HS-5 (cell line): ENCODE results near the gene FUT8.

Source experiments
- DNase-seq: peaks from one replicate; pipeline ENCODE4 v3.0.0-alpha.2; 2012; ENCODE audit warnings: low read depth

The FUT8 gene

DNA sequence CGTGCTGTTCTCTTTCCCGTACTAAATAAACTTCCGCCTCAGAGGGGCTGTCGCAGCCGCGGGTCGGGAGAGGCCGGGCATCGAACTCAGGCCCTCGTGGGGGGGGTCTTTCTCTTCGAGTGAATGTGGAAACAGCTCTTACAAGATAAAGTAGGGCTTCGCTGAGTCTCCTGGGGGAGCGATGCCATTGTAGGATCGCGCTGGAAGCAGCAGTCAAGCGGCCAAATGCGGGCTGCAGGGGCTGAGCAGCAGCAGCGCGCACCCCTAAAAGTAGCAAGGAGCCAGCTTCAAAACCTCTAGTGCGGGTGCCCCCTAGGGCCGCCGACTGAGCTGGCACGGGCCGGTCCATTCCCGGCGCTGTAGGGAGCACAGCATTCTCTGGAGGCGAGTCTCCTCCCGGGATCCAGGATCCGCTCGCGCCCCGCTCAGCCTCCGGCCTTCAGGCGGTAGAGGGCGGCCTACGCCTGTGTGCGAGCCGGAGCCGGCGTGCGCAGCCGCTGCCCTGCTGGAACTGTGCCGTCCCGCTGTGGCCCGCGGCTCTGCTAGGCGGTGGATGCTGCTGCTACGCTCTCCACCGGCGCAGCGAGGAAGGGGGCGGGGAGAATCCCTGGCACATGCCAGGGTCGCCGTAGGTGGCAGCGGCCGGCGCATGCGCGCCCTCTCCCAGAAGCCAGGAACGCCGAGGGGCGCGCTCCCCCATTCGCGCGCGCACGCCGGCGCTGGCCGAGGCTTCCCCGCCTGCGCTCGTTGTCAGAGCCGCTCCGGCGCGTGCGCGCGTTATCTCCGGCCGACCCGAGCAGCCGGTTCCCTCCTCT lies at the start of gene FUT8:
Gene FUT8 (plus strand): TSS at position 699 of the 815 bp plus-strand sequence. CDS start 148,834 bp downstream, outside the sequence.
- peak; percentile 78 for DNase-seq

- no peak for DNase-seq
Observed at GRCh38 chr14:65366802-65367565, 45.5 kb upstream of the FUT8 start.

- no peak for DNase-seq
Observed at GRCh38 chr14:65369560-65369959, 43.0 kb upstream of the FUT8 start.

DNA sequence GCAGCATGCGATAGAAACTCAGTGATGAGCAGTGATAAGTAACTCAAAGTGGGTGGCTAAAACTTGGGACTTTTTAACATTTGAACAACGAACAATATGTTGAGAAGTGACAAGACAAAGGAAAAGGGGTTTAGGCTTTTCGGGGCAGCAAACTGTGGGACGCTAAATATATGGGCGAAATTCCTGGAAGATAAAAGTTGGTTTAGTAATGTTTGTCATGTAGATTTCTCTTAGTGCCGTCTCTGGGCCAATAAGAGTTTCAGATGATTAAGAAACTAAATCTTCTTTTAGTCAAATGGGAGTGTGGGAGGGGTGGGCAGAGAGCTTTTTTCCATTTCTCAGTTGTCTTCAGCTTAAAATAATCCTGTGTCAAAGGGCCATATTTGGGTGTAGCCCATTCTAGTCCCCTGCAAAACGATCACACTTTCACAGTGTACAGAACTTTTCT lies 41.7 kb upstream of the FUT8 start:
- DNase-seq: no peak

DNA sequence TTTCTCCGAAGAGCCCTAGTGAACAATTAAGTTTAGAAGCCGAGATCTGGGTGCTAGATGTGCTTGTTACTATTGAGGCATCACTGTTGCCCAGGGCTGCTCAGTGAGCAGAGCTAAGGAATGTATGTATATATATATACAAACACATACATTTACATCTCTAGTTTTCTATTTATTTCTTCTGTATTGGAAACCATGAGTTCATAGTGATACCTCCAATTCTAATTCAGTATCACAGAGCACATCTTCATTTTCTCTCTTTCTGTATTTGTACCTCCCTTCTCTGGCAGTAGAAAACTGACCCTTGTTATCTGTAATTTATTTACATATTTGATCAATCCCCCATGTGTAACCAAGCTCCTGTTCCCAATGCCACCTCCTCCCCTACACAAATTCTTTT lies 40.7 kb upstream of the FUT8 start:
- DNase-seq: no peak

GRCh38 chr14:65373016-65373670 lies 39.4 kb upstream of the FUT8 start:
- no peak for DNase-seq

- DNase-seq: no peak
Observed at GRCh38 chr14:65373671-65374039, 38.9 kb upstream of the FUT8 start.

DNA sequence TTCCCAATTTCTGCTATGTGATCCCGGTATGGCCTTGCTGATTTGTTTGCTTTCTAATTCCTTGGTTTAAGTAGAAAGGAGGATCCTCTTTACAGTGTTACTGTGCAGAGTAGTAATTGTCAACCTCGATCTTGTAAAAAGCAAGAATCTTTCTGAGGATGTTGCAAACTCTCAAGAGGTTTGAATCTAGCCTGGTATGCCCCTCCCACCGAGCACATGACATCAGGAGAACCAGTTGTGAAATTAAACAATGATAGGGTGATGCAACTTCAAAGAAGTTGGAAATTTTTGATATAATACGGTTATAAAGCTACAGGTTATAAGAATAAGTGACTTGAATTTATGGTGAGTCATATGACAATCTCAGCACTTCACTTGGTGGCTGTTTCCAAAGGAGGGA lies 35.0 kb upstream of the FUT8 start:
- DNase-seq: no peak

- no peak for DNase-seq
Observed at GRCh38 chr14:65382586-65382985, 29.9 kb upstream of the FUT8 start.

- DNase-seq: no peak
Observed at GRCh38 chr14:65387171-65387570, 25.4 kb upstream of the FUT8 start.

DNA sequence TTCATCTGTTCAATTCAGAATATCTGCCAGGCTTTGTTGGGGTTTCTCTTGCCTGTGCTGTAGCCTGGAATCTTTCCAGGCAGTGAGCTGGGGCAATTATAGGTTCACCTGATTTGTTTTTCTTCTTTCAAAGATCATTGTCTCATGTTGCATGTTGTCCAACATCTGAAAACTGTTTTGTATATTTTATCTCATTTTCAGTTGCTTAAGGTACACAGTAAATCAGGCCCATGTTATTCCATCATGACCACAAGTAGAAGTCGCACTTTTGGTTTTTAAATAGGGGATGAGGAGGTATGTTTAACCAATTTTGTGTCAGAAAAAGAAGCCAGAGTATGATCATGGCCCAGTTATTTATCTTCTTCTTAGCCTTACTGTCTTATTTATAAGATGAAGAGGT lies 24.9 kb upstream of the FUT8 start:
- no peak for DNase-seq

GRCh38 chr14:65392296-65392695 lies 20.2 kb upstream of the FUT8 start:
- no peak for DNase-seq

GRCh38 chr14:65396082-65396910 lies 16.2 kb upstream of the FUT8 start:
- DNase-seq: no peak

DNA sequence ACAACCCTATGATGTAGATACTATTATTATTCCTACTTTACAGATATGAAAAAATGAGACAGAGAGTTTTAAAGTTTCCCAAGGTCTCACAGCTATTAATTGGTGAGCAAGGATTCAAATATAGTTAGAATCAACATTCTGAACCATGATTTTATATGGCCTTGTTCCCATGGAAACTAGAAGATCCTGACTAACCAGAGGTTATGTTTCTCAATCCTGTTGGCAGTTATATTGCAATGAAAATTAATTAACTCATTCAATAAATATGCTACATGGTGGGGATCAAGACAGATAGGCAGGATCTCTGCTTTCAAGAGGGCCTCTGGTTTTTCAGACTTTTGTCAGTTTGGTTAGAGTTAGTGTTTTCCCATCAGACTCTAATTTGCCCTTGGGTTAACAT lies 9.3 kb upstream of the FUT8 start:
- no peak for DNase-seq

- DNase-seq: no peak
Observed at GRCh38 chr14:65408113-65408512, 4.4 kb upstream of the FUT8 start.

GRCh38 chr14:65410640-65411039 lies 1.9 kb upstream of the FUT8 start:
- no peak for DNase-seq

GRCh38 chr14:65411656-65412031 lies 886 bp upstream of the FUT8 start:
- DNase-seq: no peak

DNA sequence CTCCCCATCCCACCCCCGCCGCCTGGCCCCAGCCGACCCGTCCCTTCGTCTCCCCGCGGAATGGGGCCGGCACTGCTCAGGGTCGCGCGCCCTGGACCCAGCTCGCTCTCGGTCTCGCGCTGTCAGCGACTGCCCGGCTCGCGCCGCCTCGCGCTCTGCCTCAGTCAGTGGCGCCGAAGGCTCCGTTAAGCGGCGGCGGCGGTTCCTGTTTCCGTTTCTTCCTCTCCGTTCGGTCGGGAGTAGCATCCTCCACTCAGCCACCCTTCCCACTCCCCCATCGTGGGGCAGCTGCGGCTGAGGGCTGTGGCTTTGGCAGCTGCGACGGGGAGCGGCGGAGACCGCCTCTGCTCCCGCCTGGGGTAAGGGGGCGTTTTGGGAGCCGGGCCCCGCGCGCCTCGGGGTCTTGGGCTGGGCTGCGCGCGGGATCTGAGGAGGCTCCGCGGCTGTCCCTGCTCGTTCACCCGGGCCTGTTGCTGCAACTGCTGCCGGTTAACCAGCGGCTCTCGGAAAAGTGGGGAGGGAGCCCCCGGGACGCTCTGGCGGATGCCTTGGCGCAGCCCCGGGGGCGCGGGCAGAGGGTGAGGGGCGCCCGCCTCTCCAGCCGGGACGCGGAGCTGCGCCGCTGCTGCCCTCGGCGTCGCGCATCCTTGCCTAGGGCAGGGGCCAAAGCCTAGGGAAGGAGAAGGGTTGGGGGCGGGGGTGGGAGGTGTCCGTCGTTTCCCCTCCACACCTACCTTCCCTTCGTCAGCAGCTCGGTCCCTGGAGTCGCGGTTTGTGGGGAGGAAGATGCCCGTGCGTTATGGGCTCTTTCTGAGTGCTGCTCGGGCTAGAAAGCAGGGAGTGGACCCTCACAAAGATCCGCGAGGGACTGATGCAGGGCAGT lies 567 bp downstream of the FUT8 start:
- no peak for DNase-seq

- DNase-seq: no peak
Observed at GRCh38 chr14:65413739-65414045, 1.2 kb downstream of the FUT8 start.

DNA sequence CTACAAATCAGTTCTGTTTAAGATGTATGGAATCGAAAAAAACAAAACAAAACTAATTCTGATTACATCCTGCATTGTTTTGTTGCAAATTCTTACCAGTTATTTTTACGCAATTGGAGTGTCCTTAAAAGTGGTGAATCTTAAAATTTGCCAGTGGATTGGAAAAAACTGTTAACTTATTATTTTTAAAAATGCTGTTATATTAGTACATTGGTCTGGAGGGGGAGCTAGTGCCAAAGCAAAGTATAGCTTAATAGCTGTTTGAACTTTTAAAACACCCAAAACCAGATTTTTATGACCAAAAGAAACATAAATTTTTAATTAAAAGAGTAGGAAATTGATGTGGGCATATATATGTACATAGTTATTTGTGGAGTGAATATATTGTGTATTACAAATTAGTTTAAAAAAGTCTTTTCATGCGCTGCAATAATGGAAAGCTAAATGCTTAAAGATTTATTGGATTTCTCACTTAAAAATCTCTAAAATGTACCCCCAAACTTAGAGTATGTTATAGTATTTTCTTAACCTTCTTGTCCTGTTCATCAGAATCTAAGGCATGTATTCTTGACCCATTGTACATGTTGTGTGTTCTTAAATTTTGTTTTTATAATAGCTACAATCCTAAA lies 2.5 kb downstream of the FUT8 start:
- no peak for DNase-seq

DNA sequence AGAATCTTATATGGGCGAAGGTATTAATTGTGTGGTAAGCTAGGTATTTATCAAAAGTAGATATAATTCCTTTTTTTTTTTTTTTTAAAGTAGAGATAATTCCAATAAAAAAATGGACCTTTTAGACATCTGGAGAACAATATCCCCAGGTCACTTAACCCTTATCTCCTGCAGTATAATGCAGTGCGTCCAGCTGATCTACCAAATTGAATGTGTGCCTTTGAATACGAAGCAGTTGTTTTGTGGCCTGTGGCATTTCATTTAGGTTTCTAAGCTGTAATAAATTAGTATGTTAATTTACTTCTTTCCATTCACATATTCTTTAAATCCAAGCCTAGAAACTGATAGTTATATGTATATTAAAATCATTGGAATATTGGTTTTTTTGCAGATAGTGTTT lies 3.1 kb downstream of the FUT8 start:
- DNase-seq: no peak
